ENCODE measurements around the gene STAMBP.
A peak's percentile ranks its signal among the peaks of the same experiment; 100 is the strongest.
"Not testable (repeated sequence)": the region's sequence is repeated elsewhere in the genome, so short reads cannot be mapped to it uniquely, and the experiment has no call there.

Gene STAMBP

GRCh38 chr2:73837847-73838585, 9.3 kb downstream of the STAMBP start:
- no peak for DNase-seq

- DNase-seq: no peak
Observed at GRCh38 chr2:73838889-73839534, 10.3 kb downstream of the STAMBP start.

- DNase-seq: no peak
Observed at GRCh38 chr2:73839653-73840411, 11.1 kb downstream of the STAMBP start.

GRCh38 chr2:73841912-73842738, 13.4 kb downstream of the STAMBP start:
- DNase-seq: no peak

- DNase-seq: no peak
Observed at GRCh38 chr2:73842739-73843019, 13.9 kb downstream of the STAMBP start.

- DNase-seq: no peak
Observed at GRCh38 chr2:73844087-73844486, 15.3 kb downstream of the STAMBP start.

GRCh38 chr2:73850009-73850408, 21.2 kb downstream of the STAMBP start:
- no peak for DNase-seq

GRCh38 chr2:73851274-73851673, 22.5 kb downstream of the STAMBP start:
- DNase-seq: no peak

- no peak for DNase-seq
Observed at GRCh38 chr2:73852020-73852419, 23.3 kb downstream of the STAMBP start.

GRCh38 chr2:73855526-73855925, 26.8 kb downstream of the STAMBP start:
- DNase-seq: no peak

- DNase-seq: no peak
Observed at GRCh38 chr2:73856214-73856613, 27.5 kb downstream of the STAMBP start.

- DNase-seq: peak; percentile 12 to 13
Observed at GRCh38 chr2:73859721-73860586, 31.2 kb downstream of the STAMBP start.

- DNase-seq: no peak
Observed at GRCh38 chr2:73862987-73863386, 34.2 kb downstream of the STAMBP start.

- DNase-seq: no peak
Observed at GRCh38 chr2:73868204-73868978, 39.6 kb downstream of the STAMBP start.

GRCh38 chr2:73870084-73870483, 41.3 kb downstream of the STAMBP start:
- DNase-seq: no peak

GRCh38 chr2:73877071-73877802, 48.5 kb downstream of the STAMBP start:
- no peak for DNase-seq

GRCh38 chr2:73877984-73878383, 49.2 kb downstream of the STAMBP start:
- not testable (repeated sequence) for DNase-seq

- no peak for DNase-seq
Observed at GRCh38 chr2:73885406-73885805, 56.6 kb downstream of the STAMBP start.

GRCh38 chr2:73886357-73886756, 57.6 kb downstream of the STAMBP start:
- DNase-seq: peak; percentile 17 to 23

GRCh38 chr2:73887596-73888353, 59.0 kb downstream of the STAMBP start:
- not testable (repeated sequence) for DNase-seq
